GM18508 (cell line): ENCODE results near the gene TAF1A.

Experiments
- ATAC-seq: cut with Tn5 transposase; IDR thresholded peaks from one replicate; pipeline ENCODE4 v1.9.1; 2021; ENCODE audit warnings: moderate number of reproducible peaks; ENCODE audit not compliant: insufficient read depth, unreplicated experiment

TAF1A gene

GRCh38 chr1:222600281-222600680 lies 10.5 kb upstream of the TAF1A start:
- ATAC-seq: no peak

GRCh38 chr1:222596696-222597095 lies 7.0 kb upstream of the TAF1A start:
- ATAC-seq: no peak

GRCh38 chr1:222594789-222595188 lies 5.1 kb upstream of the TAF1A start:
- no peak for ATAC-seq

GRCh38 chr1:222592171-222592570 lies 2.4 kb upstream of the TAF1A start:
- ATAC-seq: no peak

GRCh38 chr1:222588135-222588534 lies 1.6 kb downstream of the TAF1A start:
- no peak for ATAC-seq

- no peak for ATAC-seq
These were observed 2.9 kb downstream of the TAF1A start for GRCh38 chr1:222586842-222587241.

GRCh38 chr1:222583079-222583478 lies 6.7 kb downstream of the TAF1A start:
- ATAC-seq: peak; percentile 89

- ATAC-seq: no peak
These were observed 7.5 kb downstream of the TAF1A start for GRCh38 chr1:222582099-222582774.

- no peak for ATAC-seq
These were observed 10.4 kb downstream of the TAF1A start for GRCh38 chr1:222579316-222579715.

- ATAC-seq: no peak
These were observed 18.9 kb downstream of the TAF1A start for GRCh38 chr1:222570837-222571236.

- no peak for ATAC-seq
These were observed 28.1 kb downstream of the TAF1A start for GRCh38 chr1:222561656-222562055.

- no peak for ATAC-seq
These were observed 32.2 kb downstream of the TAF1A start for GRCh38 chr1:222557574-222557973.

GRCh38 chr1:222557148-222557547 lies 32.6 kb downstream of the TAF1A start:
- ATAC-seq: no peak

GRCh38 chr1:222555992-222556615 lies 33.6 kb downstream of the TAF1A start:
- ATAC-seq: no peak

GRCh38 chr1:222554177-222554576 lies 35.6 kb downstream of the TAF1A start:
- ATAC-seq: no peak

GRCh38 chr1:222552882-222553281 lies 36.9 kb downstream of the TAF1A start:
- ATAC-seq: no peak

GRCh38 chr1:222547944-222548671 lies 41.6 kb downstream of the TAF1A start, which contains the start of gene HHIPL2:
HHIPL2 (minus strand) TSS chr1:222548104; CDS start chr1:222548044, 60 bp downstream.
- ATAC-seq: no peak

- ATAC-seq: no peak
These were observed 42.5 kb downstream of the TAF1A start for GRCh38 chr1:222547260-222547614.

- ATAC-seq: no peak
These were observed 43.0 kb downstream of the TAF1A start for GRCh38 chr1:222546548-222547259.

GRCh38 chr1:222546091-222546490 lies 43.6 kb downstream of the TAF1A start:
- ATAC-seq: no peak

- no peak for ATAC-seq
These were observed 45.9 kb downstream of the TAF1A start for GRCh38 chr1:222543817-222544216.
